IMR-90 (cell line): ENCODE data around the gene P2RX7. TPM values are rescaled to one million over a fixed set of nuclear protein-coding genes. Genes with fewer than 3 reads are reported as not detected.

Experiments
- ATAC-seq: fragments of 200-7000 bp; cut with Tn5 transposase; 2 replicates; pipeline ENCODE4 v1.9.1; 2020; ENCODE audit warnings: low read depth, mild to moderate bottlenecking, moderate library complexity
- BruUV-seq: library from RNA; stranded (reverse); fragments of 400-500 nt; replicated peaks from 2 replicates; lab custom pipeline; 2021; lab: Mats Ljungman, UMichigan
- CTCF ChIA-PET: fragments of 300-600 bp; formaldehyde crosslinking; extraction: SDS; loops from one replicate; lab custom pipeline; 2021; ENCODE audit warnings: antibody characterized with exemption; lab: Yijun Ruan, JAX
- POLR2A ChIA-PET: fragments of 300-600 bp; sonication (Branson Sonifier 250); formaldehyde crosslinking; loops from one replicate; lab custom pipeline; 2022; ENCODE audit warnings: antibody characterized with exemption; ENCODE audit not compliant: unreplicated experiment; lab: Charles Lee
- DNase-seq: peaks from one replicate; pipeline ENCODE4 v3.0.0; 2013
- H2AFZ ChIP-seq: replicated peaks from 2 replicates; pipeline ENCODE3; 2013; ENCODE audit warnings: low read length, mild to moderate bottlenecking; ENCODE audit not compliant: poor library complexity
- H2AK5ac ChIP-seq: 2 replicates; pipeline ENCODE4 v1.6.1; 2013; ENCODE audit warnings: low read depth, low read length, inconsistent platforms
- H2AK9ac ChIP-seq: replicated peaks from 2 replicates; pipeline ENCODE3; 2013; ENCODE audit warnings: mild to moderate bottlenecking, low read depth, low read length, moderate library complexity; ENCODE audit not compliant: poor library complexity
- H2BK120ac ChIP-seq: 2 replicates; pipeline ENCODE4 v1.6.1; 2013; ENCODE audit warnings: low read depth, low read length, inconsistent platforms
- H2BK15ac ChIP-seq: 3 replicates; pipeline ENCODE4 v1.6.1; 2013; ENCODE audit warnings: low read depth, low read length, inconsistent platforms
- H2BK20ac ChIP-seq: 2 replicates; pipeline ENCODE4 v1.6.1; 2013; ENCODE audit warnings: low read depth, mild to moderate bottlenecking, inconsistent platforms, low read length, moderate library complexity
- H2BK5ac ChIP-seq: 2 replicates; pipeline ENCODE4 v1.6.1; 2013; ENCODE audit warnings: mild to moderate bottlenecking, low read depth, low read length, inconsistent platforms; ENCODE audit not compliant: poor library complexity, severe bottlenecking
- H3K14ac ChIP-seq: replicated peaks from 2 replicates; pipeline ENCODE4 v1.6.1; 2013; ENCODE audit warnings: low read depth, low read length, inconsistent platforms
- H3K18ac ChIP-seq: 2 replicates; pipeline ENCODE4 v1.6.1; 2013; ENCODE audit warnings: low read depth, low read length, control low read depth
- H3K23ac ChIP-seq: 2 replicates; pipeline ENCODE4 v1.6.1; 2013; ENCODE audit warnings: low read depth, low read length, inconsistent platforms
- H3K27ac ChIP-seq: 2 replicates; pipeline ENCODE4 v1.5.1; 2013; ENCODE audit warnings: mild to moderate bottlenecking, control low read depth, low read length; ENCODE audit not compliant: insufficient read depth
- H3K27me3 ChIP-seq: 2 replicates; pipeline ENCODE4 v1.6.1; 2013; ENCODE audit warnings: low read length; ENCODE audit not compliant: control insufficient read depth, insufficient read depth
- H3K36me3 ChIP-seq: 2 replicates; pipeline ENCODE4 v1.6.1; 2013; ENCODE audit warnings: low read length, mixed read lengths; ENCODE audit not compliant: control insufficient read depth, insufficient read depth
- H3K4ac ChIP-seq: 2 replicates; pipeline ENCODE4 v1.6.1; 2013; ENCODE audit warnings: low read depth, low read length, inconsistent platforms
- H3K4me1 ChIP-seq: 2 replicates; pipeline ENCODE4 v1.6.1; 2013; ENCODE audit warnings: low read length, mixed read lengths; ENCODE audit not compliant: control insufficient read depth, insufficient read depth
- H3K4me2 ChIP-seq: 2 replicates; pipeline ENCODE4 v1.6.1; 2013; ENCODE audit warnings: low read depth, mild to moderate bottlenecking, control low read depth, low read length, moderate library complexity
- H3K4me3 ChIP-seq: 2 replicates; pipeline ENCODE4 v1.5.1; 2013; ENCODE audit warnings: low read depth, mild to moderate bottlenecking, control low read depth, low read length, moderate library complexity; ENCODE audit not compliant: insufficient read depth
- H3K56ac ChIP-seq: 2 replicates; pipeline ENCODE4 v1.6.1; 2013; ENCODE audit warnings: low read length, inconsistent platforms; ENCODE audit not compliant: insufficient read depth; ENCODE audit errors: extremely low read depth
- H3K79me1 ChIP-seq, 2 experiments: 2 replicates each; pipeline ENCODE4 v1.6.1; 2013; ENCODE audit warnings: low read length in 2 of 2, inconsistent platforms in 1 of 2, low read depth in 1 of 2
- H3K9ac ChIP-seq: 2 replicates; pipeline ENCODE4 v1.6.1; 2013; ENCODE audit warnings: low read depth, low read length, control low read depth
- H3K9me1 ChIP-seq: 2 replicates; pipeline ENCODE4 v1.6.1; 2013; ENCODE audit warnings: low read length, inconsistent platforms; ENCODE audit not compliant: insufficient read depth
- H3K9me3 ChIP-seq: 2 replicates; pipeline ENCODE4 v1.6.1; 2013; ENCODE audit warnings: low read length; ENCODE audit not compliant: control insufficient read depth, insufficient read depth
- H4K20me1 ChIP-seq: 2 replicates; pipeline ENCODE4 v1.6.1; 2013; ENCODE audit warnings: low read length, inconsistent platforms; ENCODE audit not compliant: insufficient read depth
- H4K5ac ChIP-seq: 2 replicates; pipeline ENCODE4 v1.6.1; 2013; ENCODE audit warnings: mild to moderate bottlenecking, low read depth, low read length, control low read depth
- H4K8ac ChIP-seq, 2 experiments: 2 replicates each; pipeline ENCODE4 v1.6.1; 2013; ENCODE audit warnings: low read depth in 2 of 2, low read length in 2 of 2, control low read depth in 1 of 2, inconsistent platforms in 1 of 2
- H4K91ac ChIP-seq: 2 replicates; pipeline ENCODE4 v1.6.1; 2013; ENCODE audit warnings: low read depth, low read length, inconsistent platforms; ENCODE audit not compliant: insufficient read depth
- FOS ChIP-seq: fragments of 150-350 bp; IDR thresholded peaks from 2 replicates; pipeline ENCODE4 v1.6.1; 2016; ENCODE audit warnings: low read depth, low read length
- RFX5 ChIP-seq: IDR thresholded peaks from 2 replicates; pipeline ENCODE4 v1.8.0; 2012; ENCODE audit warnings: low read depth, mild to moderate bottlenecking, low read length, moderate library complexity
- WGBS, 2 experiments: methylation state at CpG; one replicate each; pipeline versions ENCODE4 v1.1.5 to v1.1.7; 2013; ENCODE audit warnings: missing lambda C conversion rate in 2 of 2; ENCODE audit not compliant: insufficient read length in 1 of 2; ENCODE audit errors: extremely low coverage in 2 of 2; 5-methylcytosine and 5-hydroxymethylcytosine counted together
- dilution Hi-C: fragments of 300-500 bp; cut with HindIII; formaldehyde crosslinking; loops from one replicate; pipeline ENCODE4 v1.14.3; 2018; ENCODE audit warnings: low sequenced_read_pairs; ENCODE audit not compliant: unreplicated experiment
- in situ Hi-C: fragments of 300-500 bp; cut with MboI; formaldehyde crosslinking; loops from 3 replicates; pipeline ENCODE4 v1.14.3; 2019; ENCODE audit warnings: low sequenced_read_pairs, inconsistent platforms, mixed read lengths
- intact Hi-C: fragments of 100-400 bp; cut with micrococcal nuclease; formaldehyde crosslinking; loops from 2 replicates; pipeline ENCODE4 v1.10.0; 2022
- polyA plus RNA-seq, 3 experiments: library from polyadenylated mRNA; depleted of rRNA; stranded (reverse); fragments of >200 nt; gene quantifications; 2 replicates each; pipeline ENCODE4 v1.2.3, GENCODE V29; 2012; ENCODE audit warnings: low replicate concordance in 1 of 3
- total RNA-seq: library from RNA; depleted of rRNA; stranded (reverse); fragments of >200 nt; gene quantifications from 2 replicates; pipeline ENCODE4 v1.2.3, GENCODE V29; 2012

The P2RX7 gene
- total and polyA plus RNA-seq, 2 of the 4 experiments (the other 2 are of a cell fraction): 0.07 to 0.18 TPM

- ATAC-seq: no peak
- no peak overlapping the region for H3K56ac ChIP-seq
- H2BK5ac ChIP-seq: no peak overlapping the region
- no peak overlapping the region for H3K4me3 ChIP-seq
- H4K91ac ChIP-seq: no peak overlapping the region
- no peak overlapping the region for H4K8ac ChIP-seq
- no peak overlapping the region for H2AK9ac ChIP-seq
- no peaks in the 10 kb centered on the region for H3K36me3 ChIP-seq
- 75% methylated on average over 1 of the region's 4 CpGs; no CpG with 5 or more reads in 1 of the 2 experiments for WGBS, 2 experiments
- H3K79me1 ChIP-seq: no peaks in the 10 kb centered on the region
- intact Hi-C loops: no loop called here
- H2AK5ac ChIP-seq: no peak overlapping the region
- no peak for TF ChIP-seq RFX5
- TF ChIP-seq FOS: no peak
- no TSS peak for BruUV-seq
- POLR2A ChIA-PET: no interaction called here
- no peak overlapping the region for H2BK20ac ChIP-seq
- no peaks in the 10 kb centered on the region; the same call in 1 of the 2 replicates for H3K9me1 ChIP-seq
- no peak overlapping the region for H2AFZ ChIP-seq
- no peak overlapping the region for H3K27ac ChIP-seq
- dilution Hi-C loops: no loop called here
- DNase-seq: no peak
- CTCF ChIA-PET: no interaction called here
- in situ Hi-C loops: no loop called here
- H3K14ac ChIP-seq: no peak overlapping the region
- H3K18ac ChIP-seq: no peak overlapping the region
- no peaks in the 10 kb centered on the region for H3K9me3 ChIP-seq
- no peaks in the 10 kb centered on the region for H3K4me1 ChIP-seq
- no peak overlapping the region for H2BK120ac ChIP-seq
- H3K4me2 ChIP-seq: no peak overlapping the region
- H4K20me1 ChIP-seq: no peaks in the 10 kb centered on the region
- H2BK15ac ChIP-seq: no peak overlapping the region
- H3K27me3 ChIP-seq: peaks cover 10% of the 10 kb centered on the region
- no peak overlapping the region for H3K23ac ChIP-seq
- H4K5ac ChIP-seq: no peak overlapping the region
- no peak overlapping the region for H3K4ac ChIP-seq
- no peak overlapping the region for H3K9ac ChIP-seq
Measured at GRCh38 chr12:121085069-121085468, 47.6 kb upstream of the P2RX7 start.
